K562 (cell line): ENCODE results near the gene NDST1. TPM values are rescaled to one million over a fixed set of nuclear protein-coding genes. Genes with fewer than 3 reads are reported as not detected.

Experiments used
- ATAC-seq: fragments of 200-7000 bp; cut with Tn5 transposase; 3 replicates; pipeline ENCODE4 v1.9.1; 2020; ENCODE audit warnings: moderate library complexity
- BruUV-seq: library from RNA; stranded (reverse); fragments of 400-500 nt; replicated peaks from 2 replicates; lab custom pipeline; 2021; lab: Mats Ljungman, UMichigan
- CTCF ChIA-PET: fragments of 300-600 bp; formaldehyde crosslinking; extraction: SDS; loops from one replicate; lab custom pipeline; 2021; ENCODE audit warnings: low intra/inter-chr PET ratio; lab: Yijun Ruan, JAX
- POLR2A ChIA-PET: fragments of 300-600, 350-650 bp; sonication (Branson Sonifier 250); formaldehyde crosslinking; extraction: SDS; loops from one replicate; lab custom pipeline; 2021; ENCODE audit warnings: antibody characterized with exemption, inconsistent platforms; lab: Yijun Ruan, JAX
- DNase-seq, 4 experiments: peaks; one replicate each; pipeline versions ENCODE4 v3.0.0 to v3.0.0-alpha.2; 2011 to 2018; ENCODE audit warnings: low spot score in 3 of 4, mixed read lengths in 3 of 4; ENCODE audit errors: extremely low read depth in 1 of 4
- FAIRE-seq: peaks from 2 replicates; lab custom pipeline; 2011; peaks lifted over from hg19 to GRCh38; lab: Jason Lieb, UNC
- H2AFZ ChIP-seq: 2 replicates; pipeline ENCODE4 v1.6.0; 2011; ENCODE audit warnings: low read depth, low read length, control low read depth, inconsistent platforms
- H3K27ac ChIP-seq: fragments of 200-600 bp; 3 replicates; pipeline ENCODE4 v1.8.0; 2011; ENCODE audit warnings: low read depth, mild to moderate bottlenecking, control low read depth, inconsistent platforms, low read length, moderate library complexity, mixed read lengths; ENCODE audit errors: extremely low read depth
- H3K27me3 ChIP-seq, 2 experiments: fragments of 300-600 bp in 1 of 2; 2 replicates in 1 of 2; 3 replicates in 1 of 2; pipeline versions ENCODE4 v1.6.0 to v1.8.0; 2011; ENCODE audit warnings: inconsistent platforms in 2 of 2, low read length in 2 of 2, mild to moderate bottlenecking in 1 of 2, mixed read lengths in 1 of 2, moderate library complexity in 1 of 2; ENCODE audit not compliant: control insufficient read depth in 2 of 2, insufficient read depth in 2 of 2
- H3K36me3 ChIP-seq: fragments of 300-600 bp; 3 replicates; pipeline ENCODE4 v1.8.0; 2011; ENCODE audit warnings: mild to moderate bottlenecking, low read length, inconsistent platforms; ENCODE audit not compliant: control insufficient read depth, insufficient read depth
- H3K4me1 ChIP-seq, 2 experiments: fragments of 200-600 bp in 1 of 2; replicated peaks in 1 of 2; 2 replicates in 1 of 2; 3 replicates in 1 of 2; pipeline versions ENCODE4 v1.5.1 to v1.8.0; 2011; ENCODE audit warnings: inconsistent platforms in 2 of 2, low read length in 2 of 2, mild to moderate bottlenecking in 1 of 2, mixed read lengths in 1 of 2, moderate library complexity in 1 of 2; ENCODE audit not compliant: control insufficient read depth in 2 of 2, insufficient read depth in 2 of 2
- H3K4me2 ChIP-seq: 2 replicates; pipeline ENCODE4 v1.6.1; 2011; ENCODE audit warnings: low read length, control low read depth, inconsistent platforms, mixed read lengths; ENCODE audit not compliant: insufficient read depth
- H3K4me3 ChIP-seq: fragments of 200-600 bp; sonication (generic), shearing (Covaris generic); 2 replicates; pipeline ENCODE4 v1.5.1; 2016; ENCODE audit warnings: control low read depth, inconsistent platforms
- H3K79me2 ChIP-seq: fragments of 200-600 bp; 3 replicates; pipeline ENCODE4 v1.8.0; 2011; ENCODE audit warnings: low read length, inconsistent platforms; ENCODE audit not compliant: control insufficient read depth, insufficient read depth
- H3K9ac ChIP-seq, 2 experiments: 2 replicates each; pipeline versions ENCODE4 v1.6.0 to v1.6.1; 2011; ENCODE audit warnings: low read depth in 2 of 2, low read length in 2 of 2, control low read depth in 1 of 2, inconsistent platforms in 1 of 2, mild to moderate bottlenecking in 1 of 2, mixed read lengths in 1 of 2; ENCODE audit not compliant: insufficient read depth in 1 of 2
- H3K9me1 ChIP-seq: one replicate; pipeline ENCODE4 v1.6.0; 2011; ENCODE audit warnings: inconsistent platforms, mild to moderate bottlenecking, low read length, moderate library complexity; ENCODE audit not compliant: control insufficient read depth, insufficient read depth
- H3K9me3 ChIP-seq: replicated peaks from 2 replicates; pipeline ENCODE4 v1.5.1; 2011; ENCODE audit warnings: low read depth, low read length, inconsistent platforms; ENCODE audit not compliant: control insufficient read depth, insufficient read depth
- H4K20me1 ChIP-seq: replicated peaks from 2 replicates; pipeline ENCODE4 v1.6.1; 2011; ENCODE audit warnings: low read length, inconsistent platforms, mixed read lengths; ENCODE audit not compliant: control insufficient read depth, insufficient read depth
- ADNP ChIP-seq: fragments of 200-800 bp; sonication (Bioruptor generic); IDR thresholded peaks from 2 replicates; pipeline ENCODE4 v1.6.1; 2016; ENCODE audit warnings: missing genetic modification characterization, missing compliant biosample characterization
- ILK ChIP-seq: fragments of 450-650 bp; IDR thresholded peaks from 2 replicates; pipeline ENCODE4 v1.6.1; 2016; ENCODE audit warnings: missing genetic modification characterization, low read depth, mild to moderate bottlenecking, missing compliant biosample characterization, moderate library complexity, borderline replicate concordance
- KDM1A ChIP-seq, 2 experiments: fragments of 450-650 bp; IDR thresholded peaks; 2 replicates each; pipeline ENCODE4 v1.6.1; 2016; ENCODE audit warnings: mild to moderate bottlenecking in 2 of 2
- NCOR1 ChIP-seq: fragments of 450-650 bp; IDR thresholded peaks from 2 replicates; pipeline ENCODE4 v1.6.1; 2016; ENCODE audit warnings: mild to moderate bottlenecking, moderate library complexity
- NFRKB ChIP-seq: fragments of 450-650 bp; IDR thresholded peaks from 2 replicates; pipeline ENCODE4 v1.6.1; 2016; ENCODE audit warnings: low read depth
- ZKSCAN3 ChIP-seq: fragments of 250-450 bp; sonication (Bioruptor Pico); IDR thresholded peaks from 2 replicates; pipeline ENCODE4 v1.4.0; 2020
- WGBS: fragments of 100-300 bp; shearing (Covaris generic); methylation state at CpG from one replicate; pipeline ENCODE4 v1.1.6; 2016; ENCODE audit warnings: low coverage, mixed read lengths; ENCODE audit not compliant: insufficient coverage; ENCODE audit errors: missing lambda C conversion rate; 5-methylcytosine and 5-hydroxymethylcytosine counted together
- in situ Hi-C: fragments of 300-500 bp; cut with MboI; formaldehyde crosslinking; loops from 4 replicates; pipeline ENCODE4 v1.15.0; 2018; ENCODE audit warnings: inconsistent platforms, mixed read lengths
- intact Hi-C: fragments of 100-400 bp; cut with micrococcal nuclease; formaldehyde crosslinking; loops from 2 replicates; pipeline ENCODE4 v1.14.2; 2022
- polyA plus RNA-seq, 8 experiments: library from polyadenylated mRNA; depleted of rRNA in 4 of 8; stranded (reverse) in 5 of 8; unstranded in 3 of 8; fragments of >200 nt; fragmentation: Nextera tagmentation in 2 of 8; fragmentation: Illumina TruSeq in 1 of 8; extraction: Ambion mirVana in 2 of 8; extraction: Trizol in 1 of 8; gene quantifications; 2 replicates each; pipeline versions ENCODE4 v1.2.1 to v1.2.3, GENCODE V29; 2011 to 2014; ENCODE audit warnings: inconsistent platforms in 1 of 8, missing spikeins in 1 of 8
- total RNA-seq, 7 experiments: library from RNA; depleted of rRNA in 6 of 7; stranded (reverse); fragments of >200 nt in 6 of 7; fragmentation: Illumina TruSeq in 2 of 7; extraction: Trizol in 2 of 7; gene quantifications; 2 replicates each; pipeline versions ENCODE4 v1.2.1 to v1.2.3, GENCODE V29; 2011 to 2021; ENCODE audit warnings: low replicate concordance in 1 of 7
- TF ChIP-seq, protein P1 (sequence below): sonication (generic); formaldehyde crosslinking; IDR thresholded peaks from 2 replicates; pipeline ENCODE4 v1.9.0; 2022; ENCODE audit warnings: mild to moderate bottlenecking, missing genetic modification reagents

Gene NDST1
- total and polyA plus RNA-seq, 9 of the 15 experiments (the other 6 are each of a cell fraction or from before 2014, with no cell fraction given) = 0.38 to 47.9 (median 9.9) TPM

- no peak overlapping the region for H3K4me3 ChIP-seq
- FAIRE-seq (no peak), DNase-seq (no peak), ATAC-seq (no peak)
- no peaks in the 10 kb centered on the region for H3K36me3 ChIP-seq
- ChIA-PET POLR2A (no interaction called here), CTCF (no interaction called here)
- H3K9me3 ChIP-seq = no peaks in the 10 kb centered on the region
- H4K20me1 ChIP-seq = no peaks in the 10 kb centered on the region; the same call in 1 of the 2 replicates
- BruUV-seq = no TSS peak
- no peak overlapping the region for H3K27ac ChIP-seq
- H3K79me2 ChIP-seq = no peaks in the 10 kb centered on the region
- intact Hi-C loops = no loop called here
- no peaks in the 10 kb centered on the region for H3K9me1 ChIP-seq
- H2AFZ ChIP-seq = no peak overlapping the region
- no peak overlapping the region for H3K4me2 ChIP-seq
- 3% methylated on average over 8 of the region's 9 CpGs for WGBS
- H3K9ac ChIP-seq = no peak overlapping the region; a peak in 2 of 4 replicates
- TF ChIP-seq ZKSCAN3 (no peak), ILK (tag) (no peak), ADNP (tag) (no peak), KDM1A (IDR thresholded peaks at IDR 0.05) (peak; percentile 26 to 27; a peak in 2 of 4 replicates)
- TF ChIP-seq, protein P1, sequence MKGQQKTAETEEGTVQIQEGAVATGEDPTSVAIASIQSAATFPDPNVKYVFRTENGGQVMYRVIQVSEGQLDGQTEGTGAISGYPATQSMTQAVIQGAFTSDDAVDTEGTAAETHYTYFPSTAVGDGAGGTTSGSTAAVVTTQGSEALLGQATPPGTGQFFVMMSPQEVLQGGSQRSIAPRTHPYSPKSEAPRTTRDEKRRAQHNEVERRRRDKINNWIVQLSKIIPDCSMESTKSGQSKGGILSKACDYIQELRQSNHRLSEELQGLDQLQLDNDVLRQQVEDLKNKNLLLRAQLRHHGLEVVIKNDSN = no peak
- H3K4me1 ChIP-seq = peaks cover 0 to 5% of the 10 kb centered on the region in 2 experiments; a peak in 1 of 5 replicates
- H3K27me3 ChIP-seq = peaks cover 14 to 54% of the 10 kb centered on the region in 2 experiments; a peak in 4 of 5 replicates
- in situ Hi-C loops = no loop called here
Observed at GRCh38 chr5:150585781-150586341, 77.9 kb downstream of the NDST1 start.

DNA sequence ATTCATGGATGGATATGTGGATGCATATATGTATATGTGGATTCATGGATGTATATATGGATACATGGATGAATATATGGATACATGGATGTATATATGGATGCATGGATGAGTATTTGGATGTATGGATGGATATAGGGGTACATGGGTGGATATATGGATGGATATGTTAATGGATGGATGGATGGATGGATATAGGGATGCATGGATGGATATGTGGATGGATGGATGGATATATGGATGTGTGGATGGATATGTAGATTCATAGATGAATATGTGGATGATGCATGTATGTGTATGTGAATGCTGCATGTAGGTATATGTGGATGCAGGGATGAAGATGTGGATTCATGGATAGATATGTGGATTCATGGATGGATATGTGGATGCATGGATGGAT lies 79.1 kb downstream of the NDST1 start:
- ChIA-PET POLR2A (no interaction called here), CTCF (no interaction called here)
- FAIRE-seq = no peak
- no peaks in the 10 kb centered on the region; the same call in 1 of the 2 replicates for H4K20me1 ChIP-seq
- no peaks in the 10 kb centered on the region for H3K36me3 ChIP-seq
- no peak for DNase-seq
- no peak overlapping the region for H3K27ac ChIP-seq
- peaks cover 0 to 5% of the 10 kb centered on the region in 2 experiments; a peak in 1 of 5 replicates for H3K4me1 ChIP-seq
- BruUV-seq = no TSS peak
- H3K9me3 ChIP-seq = no peaks in the 10 kb centered on the region
- no peak overlapping the region for H2AFZ ChIP-seq
- H3K27me3 ChIP-seq = peaks cover 16 to 55% of the 10 kb centered on the region in 2 experiments; a peak in 4 of 5 replicates
- in situ Hi-C loops = no loop called here
- no peak overlapping the region for H3K9ac ChIP-seq
- H3K4me2 ChIP-seq = no peak overlapping the region
- ATAC-seq = no peak
- H3K4me3 ChIP-seq = no peak overlapping the region
- TF ChIP-seq NFRKB (no peak), NCOR1 (no peak)
- TF ChIP-seq, all 486 proteins: peak for 0
- Histone ChIP-seq H3K79me2 (no peaks in the 10 kb centered on the region), H3K9me1 (no peaks in the 10 kb centered on the region)
- intact Hi-C loops = no loop called here
